HepG2 (cell line): ENCODE data around the gene ZMIZ1. TPM values are rescaled to one million over a fixed set of nuclear protein-coding genes. Genes with fewer than 3 reads are reported as not detected.

Source experiments
- ATAC-seq: fragments of 200-7000 bp; cut with Tn5 transposase; 3 replicates; pipeline ENCODE4 v1.9.1; 2020; ENCODE audit warnings: mild to moderate bottlenecking, moderate library complexity
- BruUV-seq: library from RNA; stranded (reverse); fragments of 400-500 nt; replicated peaks from 2 replicates; lab custom pipeline; 2021; lab: Mats Ljungman, UMichigan
- CTCF ChIA-PET: fragments of 300-600 bp; formaldehyde crosslinking; extraction: SDS; loops from one replicate; lab custom pipeline; 2021; ENCODE audit warnings: low total read pairs, inconsistent platforms, low intra/inter-chr PET ratio; lab: Yijun Ruan, JAX
- POLR2A ChIA-PET: fragments of 350-600 bp; sonication (Branson Sonifier 250); formaldehyde crosslinking; loops from one replicate; lab custom pipeline; 2020; ENCODE audit warnings: antibody characterized with exemption, inconsistent platforms; lab: Yijun Ruan, JAX
- DNase-seq: peaks from one replicate; pipeline ENCODE4 v3.0.0-alpha.2; 2015; ENCODE audit warnings: low spot score
- FAIRE-seq: peaks from 3 replicates; lab custom pipeline; 2011; peaks lifted over from hg19 to GRCh38; lab: Jason Lieb, UNC
- H2AFZ ChIP-seq: one replicate; pipeline ENCODE4 v1.6.1; 2011; ENCODE audit warnings: low read length, inconsistent platforms
- H3K27ac ChIP-seq: fragments of 300-600 bp; 3 replicates; pipeline ENCODE4 v1.8.0; 2011; ENCODE audit warnings: mixed run types, mild to moderate bottlenecking, mixed read lengths, low read length, inconsistent platforms; ENCODE audit not compliant: insufficient read depth; ENCODE audit errors: extremely low read length
- H3K27me3 ChIP-seq, 2 experiments: fragments of 200-600 bp in 1 of 2; 2 replicates in 1 of 2; 3 replicates in 1 of 2; pipeline versions ENCODE4 v1.6.0 to v1.8.0; 2011; ENCODE audit warnings: low read length in 2 of 2, mild to moderate bottlenecking in 2 of 2, moderate library complexity in 2 of 2, inconsistent platforms in 1 of 2; ENCODE audit not compliant: insufficient read depth in 2 of 2, control insufficient read depth in 1 of 2
- H3K36me3 ChIP-seq, 2 experiments: fragments of 200-600 bp in 1 of 2; replicated peaks in 1 of 2; 2 replicates in 1 of 2; 3 replicates in 1 of 2; pipeline versions ENCODE4 v1.5.1 to v1.8.0; 2011; ENCODE audit warnings: low read length in 2 of 2, inconsistent platforms in 1 of 2; ENCODE audit not compliant: insufficient read depth in 2 of 2, control insufficient read depth in 1 of 2
- H3K4me1 ChIP-seq: 2 replicates; pipeline ENCODE4 v1.5.1; 2012; ENCODE audit warnings: low read length, inconsistent platforms; ENCODE audit not compliant: insufficient read depth
- H3K4me2 ChIP-seq: 2 replicates; pipeline ENCODE4 v1.6.0; 2011; ENCODE audit warnings: low read depth, low read length, inconsistent platforms
- H3K4me3 ChIP-seq, 3 experiments: fragments of 200-600 bp in 1 of 3; sonication (generic), shearing (Covaris generic) in 1 of 3; replicated peaks in 1 of 3; 2 replicates each; pipeline ENCODE4 v1.5.1; 2011 to 2016; ENCODE audit warnings: low read length in 3 of 3, inconsistent platforms in 2 of 3, low read depth in 2 of 3, mild to moderate bottlenecking in 2 of 3, control low read depth in 1 of 3, mixed read lengths in 1 of 3; ENCODE audit not compliant: insufficient read depth in 1 of 3
- H3K79me2 ChIP-seq: one replicate; pipeline ENCODE4 v1.6.1; 2011; ENCODE audit warnings: low read length, inconsistent platforms; ENCODE audit not compliant: insufficient read depth
- H3K9ac ChIP-seq: 2 replicates; pipeline ENCODE4 v1.6.0; 2011; ENCODE audit warnings: mild to moderate bottlenecking, low read depth, low read length, inconsistent platforms; ENCODE audit not compliant: insufficient read depth
- H3K9me3 ChIP-seq: 2 replicates; pipeline ENCODE4 v1.5.1; 2012; ENCODE audit warnings: mild to moderate bottlenecking, low read length
- H4K20me1 ChIP-seq: 2 replicates; pipeline ENCODE4 v1.6.0; 2011; ENCODE audit warnings: inconsistent platforms, mild to moderate bottlenecking, low read length, moderate library complexity; ENCODE audit not compliant: insufficient read depth
- ATF2 ChIP-seq: sonication (generic); formaldehyde crosslinking; IDR thresholded peaks from 2 replicates; pipeline ENCODE4 v1.4.0; 2020; ENCODE audit warnings: missing genetic modification reagents
- TBP ChIP-seq: sonication (generic); formaldehyde crosslinking; IDR thresholded peaks from 2 replicates; pipeline ENCODE4 v1.5.0; 2020; ENCODE audit warnings: missing genetic modification reagents
- ZBTB33 ChIP-seq: sonication (generic); formaldehyde crosslinking; IDR thresholded peaks from 2 replicates; pipeline ENCODE4 v1.4.0; 2020; ENCODE audit warnings: missing genetic modification reagents
- ZNF484 ChIP-seq: sonication (generic); formaldehyde crosslinking; IDR thresholded peaks from 2 replicates; pipeline ENCODE4 v1.5.1; 2020; ENCODE audit warnings: mild to moderate bottlenecking, low read depth, missing genetic modification reagents, borderline replicate concordance
- ZNF792 ChIP-seq: IDR thresholded peaks from 2 replicates; pipeline ENCODE4 v1.6.1; 2016
- WGBS: methylation state at CpG from one replicate; pipeline ENCODE4 v1.1.6; 2017; ENCODE audit warnings: low lambda C conversion rate; 5-methylcytosine and 5-hydroxymethylcytosine counted together
- in situ Hi-C: cut with HindIII; loops from 2 replicates; pipeline ENCODE4 v1.10.0; 2017; ENCODE audit warnings: low pct_unique_long_range_greater_than_20kb; ENCODE audit not compliant: extremely low pct_ligation_motif_present
- intact Hi-C: fragments of 100-400 bp; cut with micrococcal nuclease; formaldehyde crosslinking; loops from one replicate; pipeline ENCODE4 v1.10.0; 2022; ENCODE audit not compliant: unreplicated experiment
- polyA plus RNA-seq, 8 experiments: library from polyadenylated mRNA; depleted of rRNA in 3 of 8; stranded (reverse) in 7 of 8; unstranded in 1 of 8; fragments of >200 nt; fragmentation: Illumina TruSeq in 4 of 8; extraction: Trizol in 4 of 8; gene quantifications; 2 replicates each; pipeline versions ENCODE4 v1.2.1 to v1.2.3, GENCODE V29; 2011 to 2016; ENCODE audit warnings: low read depth in 4 of 8, missing spikeins in 1 of 8, mixed read lengths in 1 of 8; ENCODE audit not compliant: insufficient read depth in 1 of 8
- total RNA-seq, 5 experiments: library from RNA; depleted of rRNA; stranded (reverse); fragments of >200 nt; fragmentation: Illumina TruSeq; extraction: Trizol; gene quantifications; 2 replicates each; pipeline ENCODE4 v1.2.3, GENCODE V29; 2016; ENCODE audit warnings: low read depth in 1 of 5

ZMIZ1 gene
- total and polyA plus RNA-seq, 2 of the 13 experiments (the other 11 are each of a cell fraction or from before 2014, with no cell fraction given) = 5.3 to 10.2 TPM

GRCh38 chr10:79086822-79087221, 18.1 kb downstream of the ZMIZ1 start:
- Histone ChIP-seq H3K27me3 (no peaks in the 10 kb centered on the region), H3K9me3 (no peaks in the 10 kb centered on the region), H3K9ac (no peak overlapping the region), H3K4me3 (no peak overlapping the region), H2AFZ (no peak overlapping the region), H3K36me3 (peaks cover 11 to 40% of the 10 kb centered on the region in 2 experiments; a peak in 3 of 5 replicates), H3K4me1 (peaks cover 94% of the 10 kb centered on the region), H3K27ac (no peak overlapping the region), H4K20me1 (peaks cover 92% of the 10 kb centered on the region), H3K79me2 (peaks cover 99% of the 10 kb centered on the region), H3K4me2 (no peak overlapping the region)
- CTCF ChIA-PET = no interaction called here
- POLR2A ChIA-PET = no interaction called here
- DNase-seq (no peak), FAIRE-seq (no peak), ATAC-seq (no peak)
- WGBS = 95% methylated on average over 2 of the region's 2 CpGs
- in situ Hi-C loops (loop anchor here (25.0 kb wide), 1 partner anchor 100 kb away; no protein-coding TSS in a partner anchor), intact Hi-C loops (no loop called here)
- no peak for TF ChIP-seq ZNF792
- no peak for TF ChIP-seq ZNF484 (CRISPR knock-in tag)
- TF ChIP-seq ZBTB33 (CRISPR knock-in tag) = peak; percentile 45; the same call in 1 of the 2 replicates
- no peak for TF ChIP-seq ATF2
- TF ChIP-seq TBP = no peak
- BruUV-seq = no TSS peak
